Endothelial cell (in vitro differentiated cells): ENCODE measurements around the gene PSMB9. TPM values are rescaled to one million over a fixed set of nuclear protein-coding genes. Genes with fewer than 3 reads are reported as not detected.

ENCODE experiments used
- DNase-seq: peaks from one replicate; pipeline ENCODE4 v3.0.0; 2021; ENCODE audit warnings: low spot score
- H3K27ac Mint-ChIP-seq: one replicate; pipeline ENCODE4 v1.8.0; 2021; ENCODE audit warnings: mixed read lengths, inconsistent platforms; ENCODE audit not compliant: unreplicated experiment
- H3K27me3 Mint-ChIP-seq: one replicate; pipeline ENCODE4 v1.8.0; 2021; ENCODE audit warnings: mild to moderate bottlenecking, moderate library complexity, mixed read lengths, inconsistent platforms; ENCODE audit not compliant: unreplicated experiment
- H3K36me3 Mint-ChIP-seq: one replicate; pipeline ENCODE4 v1.8.0; 2021; ENCODE audit warnings: mild to moderate bottlenecking, low read depth, mixed read lengths, inconsistent platforms; ENCODE audit not compliant: unreplicated experiment
- H3K4me1 Mint-ChIP-seq: one replicate; pipeline ENCODE4 v1.8.0; 2021; ENCODE audit warnings: mild to moderate bottlenecking, mixed read lengths, inconsistent platforms; ENCODE audit not compliant: unreplicated experiment
- H3K4me3 Mint-ChIP-seq: one replicate; pipeline ENCODE4 v1.8.0; 2021; ENCODE audit warnings: mild to moderate bottlenecking, mixed read lengths, inconsistent platforms; ENCODE audit not compliant: unreplicated experiment
- H3K9me3 Mint-ChIP-seq: one replicate; pipeline ENCODE4 v1.8.0; 2021; ENCODE audit warnings: mixed read lengths, inconsistent platforms; ENCODE audit not compliant: unreplicated experiment
- total RNA-seq: library from RNA; stranded (reverse); fragmentation: NEBNext Ultra II Directional; extraction: Animal tissue kit (Norgen Biotek cat#: 25700); gene quantifications from one replicate; pipeline ENCODE4 v1.2.1, GENCODE V29; 2021; ENCODE audit not compliant: unreplicated experiment
- TF ChIP-seq, protein P1 (sequence below): fragments of 200-600 bp; sonication (generic); IDR thresholded peaks from one replicate; pipeline ENCODE4 v1.5.0; 2021; ENCODE audit warnings: antibody characterized with exemption; ENCODE audit not compliant: unreplicated experiment

Gene PSMB9
- total RNA-seq, 1 donor from 2014 or later, result not detected

DNA sequence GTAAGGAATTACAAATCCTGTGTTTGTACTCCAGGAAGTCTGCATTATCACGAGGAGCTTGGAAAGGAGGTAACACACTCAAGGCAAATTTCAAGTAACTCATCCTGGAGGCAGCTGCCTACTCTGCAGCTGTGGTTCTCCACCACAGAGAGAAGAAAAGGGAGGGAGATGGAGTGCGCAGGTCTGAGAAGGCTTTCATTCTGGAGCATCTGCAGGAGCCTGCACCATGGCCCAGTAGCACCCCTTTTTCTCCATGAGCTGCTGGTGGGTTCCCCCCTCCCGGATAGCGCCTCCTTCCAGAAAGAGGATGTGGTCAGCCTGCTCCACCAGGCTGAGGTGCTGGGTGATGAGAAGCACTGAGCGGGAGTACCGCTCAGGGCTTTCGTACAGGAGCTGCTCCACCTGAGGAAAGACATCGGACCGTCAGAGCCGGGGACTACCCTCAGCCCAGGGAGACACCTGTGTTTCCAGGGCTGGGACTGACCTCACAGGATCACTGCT, 8.6 kb upstream of the PSMB9 start:
- Mint-ChIP-seq H3K4me1 (peaks cover 6% of the 10 kb centered on the region), H3K4me3 (no peak overlapping the region)

GRCh38 chr6:32847004-32847403, 7.0 kb upstream of the PSMB9 start:
- Mint-ChIP-seq H3K4me1 (peaks cover 6% of the 10 kb centered on the region), H3K4me3 (no peak overlapping the region), H3K9me3 (no peaks in the 10 kb centered on the region), H3K27ac (no peak overlapping the region), H3K27me3 (peaks cover 14% of the 10 kb centered on the region), H3K36me3 (peaks cover 4% of the 10 kb centered on the region)
- TF ChIP-seq, protein P1, sequence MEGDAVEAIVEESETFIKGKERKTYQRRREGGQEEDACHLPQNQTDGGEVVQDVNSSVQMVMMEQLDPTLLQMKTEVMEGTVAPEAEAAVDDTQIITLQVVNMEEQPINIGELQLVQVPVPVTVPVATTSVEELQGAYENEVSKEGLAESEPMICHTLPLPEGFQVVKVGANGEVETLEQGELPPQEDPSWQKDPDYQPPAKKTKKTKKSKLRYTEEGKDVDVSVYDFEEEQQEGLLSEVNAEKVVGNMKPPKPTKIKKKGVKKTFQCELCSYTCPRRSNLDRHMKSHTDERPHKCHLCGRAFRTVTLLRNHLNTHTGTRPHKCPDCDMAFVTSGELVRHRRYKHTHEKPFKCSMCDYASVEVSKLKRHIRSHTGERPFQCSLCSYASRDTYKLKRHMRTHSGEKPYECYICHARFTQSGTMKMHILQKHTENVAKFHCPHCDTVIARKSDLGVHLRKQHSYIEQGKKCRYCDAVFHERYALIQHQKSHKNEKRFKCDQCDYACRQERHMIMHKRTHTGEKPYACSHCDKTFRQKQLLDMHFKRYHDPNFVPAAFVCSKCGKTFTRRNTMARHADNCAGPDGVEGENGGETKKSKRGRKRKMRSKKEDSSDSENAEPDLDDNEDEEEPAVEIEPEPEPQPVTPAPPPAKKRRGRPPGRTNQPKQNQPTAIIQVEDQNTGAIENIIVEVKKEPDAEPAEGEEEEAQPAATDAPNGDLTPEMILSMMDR, result no peak
- no peak for DNase-seq

More for the DNA sequence above, 8.6 kb upstream of the PSMB9 start:
- no peaks in the 10 kb centered on the region for H3K9me3 Mint-ChIP-seq
- DNase-seq, result no peak
- H3K27ac Mint-ChIP-seq, result no peak overlapping the region
- H3K36me3 Mint-ChIP-seq, result no peaks in the 10 kb centered on the region
- H3K27me3 Mint-ChIP-seq, result peaks cover 10% of the 10 kb centered on the region
- TF ChIP-seq, protein P1, result no peak

DNA sequence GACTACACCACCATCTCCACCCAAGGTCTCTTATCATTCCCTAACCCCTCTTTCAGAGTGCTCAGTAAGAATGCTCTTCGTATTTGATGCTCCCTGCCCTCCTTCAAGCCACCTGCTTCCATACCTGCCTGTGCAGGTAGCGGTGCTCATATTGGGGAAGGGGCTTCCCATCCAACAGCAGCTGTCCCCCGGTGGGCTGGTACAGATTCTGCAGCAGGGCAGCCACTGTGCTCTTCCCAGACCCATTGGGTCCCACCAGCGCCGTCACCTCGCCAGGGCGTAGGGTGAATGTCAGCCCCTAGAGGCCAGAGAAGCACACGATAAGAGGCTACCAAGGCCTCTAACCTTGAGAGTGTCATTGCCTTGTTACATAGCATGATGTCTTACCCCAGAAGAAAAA, 6.2 kb upstream of the PSMB9 start:
- TF ChIP-seq, protein P1, result no peak
- peaks cover 9% of the 10 kb centered on the region for H3K4me1 Mint-ChIP-seq
- H3K36me3 Mint-ChIP-seq, result peaks cover 4% of the 10 kb centered on the region
- DNase-seq, result no peak
- H3K4me3 Mint-ChIP-seq, result no peak overlapping the region
- peaks cover 18% of the 10 kb centered on the region for H3K27me3 Mint-ChIP-seq
- H3K27ac Mint-ChIP-seq, result no peak overlapping the region
- no peaks in the 10 kb centered on the region for H3K9me3 Mint-ChIP-seq

- Mint-ChIP-seq H3K27me3 (peaks cover 15% of the 10 kb centered on the region), H3K27ac (no peak overlapping the region), H3K4me1 (peaks cover 5% of the 10 kb centered on the region), H3K36me3 (peaks cover 4% of the 10 kb centered on the region), H3K4me3 (no peak overlapping the region), H3K9me3 (no peaks in the 10 kb centered on the region)
- TF ChIP-seq, protein P1, result no peak
- DNase-seq, result no peak
Measured at GRCh38 chr6:32849126-32849525, 4.9 kb upstream of the PSMB9 start.

GRCh38 chr6:32851025-32851424, 3.0 kb upstream of the PSMB9 start:
- Mint-ChIP-seq H3K27me3 (peaks cover 22% of the 10 kb centered on the region), H3K4me1 (peaks cover 8% of the 10 kb centered on the region), H3K27ac (no peak overlapping the region), H3K9me3 (no peaks in the 10 kb centered on the region), H3K4me3 (no peak overlapping the region), H3K36me3 (peaks cover 4% of the 10 kb centered on the region)
- TF ChIP-seq, protein P1, result no peak
- no peak for DNase-seq
